HG02588 (cell line): ENCODE results near the gene DUSP11.
"Not testable (repeated sequence)": the region's sequence is repeated elsewhere in the genome, so short reads cannot be mapped to it uniquely, and the experiment has no call there.

Experiments
- ATAC-seq: cut with Tn5 transposase; IDR thresholded peaks from one replicate; pipeline ENCODE4 v1.9.1; 2021; ENCODE audit warnings: mild to moderate bottlenecking, moderate library complexity; ENCODE audit not compliant: unreplicated experiment

The DUSP11 gene

GRCh38 chr2:73779467-73780236, at the start of gene DUSP11:
Gene DUSP11, minus strand, starts transcription at chr2:73780103. Its CDS starts 129 bp downstream, at chr2:73779974.
- peak; percentile 99 for ATAC-seq

GRCh38 chr2:73828818-73829570, 49.1 kb upstream of the DUSP11 start, which contains the start of gene STAMBP:
Gene STAMBP, plus strand, starts transcription at chr2:73828961. Its CDS starts 1,896 bp downstream, at chr2:73830857.
- ATAC-seq = peak; percentile 84

GRCh38 chr2:73828389-73828817, 48.5 kb upstream of the DUSP11 start:
- no peak for ATAC-seq

- no peak for ATAC-seq
These were observed 47.9 kb upstream of the DUSP11 start for GRCh38 chr2:73827660-73828388.

- no peak for ATAC-seq
These were observed 47.1 kb upstream of the DUSP11 start for GRCh38 chr2:73827018-73827417.

GRCh38 chr2:73825408-73825807, 45.5 kb upstream of the DUSP11 start:
- ATAC-seq = no peak

GRCh38 chr2:73823916-73824523, 44.1 kb upstream of the DUSP11 start:
- ATAC-seq = no peak

GRCh38 chr2:73823416-73823815, 43.5 kb upstream of the DUSP11 start:
- no peak for ATAC-seq

- ATAC-seq = no peak
These were observed 43.1 kb upstream of the DUSP11 start for GRCh38 chr2:73822991-73823390.

GRCh38 chr2:73822276-73822675, 42.4 kb upstream of the DUSP11 start:
- ATAC-seq = no peak

GRCh38 chr2:73821669-73822068, 41.8 kb upstream of the DUSP11 start:
- ATAC-seq = no peak

- ATAC-seq = peak; percentile 88
These were observed 41.3 kb upstream of the DUSP11 start for GRCh38 chr2:73821227-73821626.

GRCh38 chr2:73818296-73818695, 38.4 kb upstream of the DUSP11 start:
- ATAC-seq = no peak

GRCh38 chr2:73812635-73813034, 32.7 kb upstream of the DUSP11 start:
- no peak for ATAC-seq

GRCh38 chr2:73811878-73812277, 32.0 kb upstream of the DUSP11 start:
- no peak for ATAC-seq

GRCh38 chr2:73783883-73784282, 4.0 kb upstream of the DUSP11 start, which contains the start of gene C2orf78:
Gene C2orf78, plus strand, starts transcription at chr2:73784183. Its CDS starts 127 bp downstream, at chr2:73784310.
- not testable (repeated sequence) for ATAC-seq

GRCh38 chr2:73783402-73783801, 3.5 kb upstream of the DUSP11 start:
- not testable (repeated sequence) for ATAC-seq

GRCh38 chr2:73780237-73780582, 307 bp upstream of the DUSP11 start:
- no peak for ATAC-seq

- ATAC-seq = not testable (repeated sequence)
These were observed 936 bp downstream of the DUSP11 start for GRCh38 chr2:73778867-73779466.

GRCh38 chr2:73776869-73777519, 2.9 kb downstream of the DUSP11 start:
- ATAC-seq = no peak
